Placental pericyte (primary cell): Measurements from ENCODE around the gene PGK2. TPM values are rescaled to one million over a fixed set of nuclear protein-coding genes. Genes with fewer than 3 reads are reported as not detected.

Source experiments
- total RNA-seq: library from RNA; depleted of rRNA; stranded (reverse); fragments of >200 nt; gene quantifications from 2 replicates; pipeline ENCODE4 v1.2.3, GENCODE V29; 2012

Gene PGK2
- total RNA-seq = not detected in 2 replicates

GRCh38 chr6:49787176-49787575 is at the start of gene PGK2:
Gene PGK2 (minus strand): TSS chr6:49787285. CDS start chr6:49787187, 98 bp downstream.

DNA sequence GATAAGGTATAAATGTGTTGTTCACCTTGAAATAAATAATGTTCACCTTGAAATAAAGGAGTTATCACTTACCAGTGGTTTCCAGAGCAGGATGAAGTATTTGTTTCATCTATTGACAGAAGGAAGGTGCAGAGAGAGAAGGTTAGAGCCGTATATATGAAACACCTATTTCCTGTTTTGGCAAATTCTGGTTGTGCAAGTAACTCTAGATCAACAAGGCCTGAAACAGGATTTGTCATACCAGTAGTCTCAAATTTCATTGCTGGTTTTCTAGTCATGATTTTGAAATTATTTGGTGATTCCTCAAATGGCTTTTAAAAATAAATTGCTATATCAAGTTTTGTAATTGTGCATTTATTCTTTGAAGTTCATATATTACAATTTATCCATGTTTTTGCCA is 42.8 kb downstream of the PGK2 start, which contains the start of gene CRISP3:
Gene CRISP3, minus strand, starts transcription at position 130 of the 400 bp plus-strand sequence. Its CDS starts 21 bp downstream, at position 109.

Other genes with a start within 250 kb of the PGK2 start
- gene C6orf141, start 236.6 kb downstream of the PGK2 start, total RNA-seq = 0.72 and 2.2 TPM in 2 replicates
- gene RHAG, start 150.4 kb downstream of the PGK2 start, total RNA-seq = not detected in 2 replicates
- gene CRISP2, start 73.7 kb downstream of the PGK2 start, total RNA-seq = not detected in 2 replicates
- gene CRISP3, start 42.9 kb downstream of the PGK2 start, total RNA-seq = not detected in 2 replicates
- gene CRISP1, start 79.2 kb upstream of the PGK2 start, total RNA-seq = not detected in 2 replicates
- not detected in 2 replicates for gene DEFB114, start 176.9 kb upstream of the PGK2 start, total RNA-seq
- not detected in 2 replicates for gene DEFB113, start 182.3 kb upstream of the PGK2 start, total RNA-seq
- not detected in 2 replicates for gene DEFB110, start 234.7 kb upstream of the PGK2 start, total RNA-seq